Tibial nerve (tissue), 4 donors: ENCODE data around the gene CDH4. TPM values are rescaled to one million over a fixed set of nuclear protein-coding genes. Genes with fewer than 3 reads are reported as not detected.

Experiments
- DNase-seq, 2 donors: peaks; one replicate each; pipeline ENCODE4 v3.0.0-alpha.2; 2019; ENCODE audit warnings: low spot score in 2 of 2
- H3K27ac ChIP-seq, 4 donors: fragments of 200-600 bp; sonication (generic) in 3 of 4; one replicate each; pipeline ENCODE4 v1.5.1; 2017 to 2019; ENCODE audit warnings: mild to moderate bottlenecking in 1 of 4
- H3K27me3 ChIP-seq, 2 donors: fragments of 200-600 bp; sonication (generic) in 1 of 2; one replicate each; pipeline versions ENCODE4 v1.5.1 to v1.6.0; 2017 to 2019
- H3K36me3 ChIP-seq, 3 donors: fragments of 200-600 bp; sonication (generic); one replicate each; pipeline ENCODE4 v1.5.1; 2018 to 2019
- H3K4me1 ChIP-seq, 4 donors: fragments of 200-600 bp; sonication (generic) in 3 of 4; one replicate each; pipeline ENCODE4 v1.5.1; 2017 to 2019
- H3K4me3 ChIP-seq, 4 donors: fragments of 200-600 bp; sonication (generic) in 3 of 4; one replicate each; pipeline ENCODE4 v1.5.1; 2017 to 2019; ENCODE audit warnings: mild to moderate bottlenecking in 1 of 4, moderate library complexity in 1 of 4
- H3K9me3 ChIP-seq, 4 donors: fragments of 200-600 bp; sonication (generic) in 3 of 4; one replicate each; pipeline ENCODE4 v1.5.1; 2017 to 2019
- EP300 ChIP-seq, 2 donors: sonication (generic); formaldehyde crosslinking; IDR thresholded peaks; one replicate each; pipeline ENCODE4 v1.6.1; 2017; ENCODE audit warnings: antibody characterized with exemption in 2 of 2, mild to moderate bottlenecking in 1 of 2
- POLR2A ChIP-seq, 2 donors: fragments of 450-650 bp; IDR thresholded peaks; one replicate each; pipeline ENCODE4 v1.6.1; 2017; ENCODE audit warnings: antibody characterized with exemption in 2 of 2, mild to moderate bottlenecking in 2 of 2, moderate library complexity in 2 of 2
- WGBS, 2 donors: methylation state at CpG; one replicate each; pipeline ENCODE4 v1.1.5; 2018; 5-methylcytosine and 5-hydroxymethylcytosine counted together
- total RNA-seq, 4 donors: library from RNA; depleted of rRNA; stranded (reverse); fragments of >200 nt; gene quantifications; one replicate each; pipeline ENCODE4 v1.1.0, GENCODE V29; 2016
- TF ChIP-seq, protein P1 (sequence below), 5 experiments: fragments of 200-600 bp in 3 of 5; fragments of 450-650 bp in 2 of 5; sonication (generic) in 3 of 5; IDR thresholded peaks; one replicate each; pipeline ENCODE4 v1.5.1; 2016 to 2019; ENCODE audit warnings: antibody characterized with exemption in 5 of 5, mild to moderate bottlenecking in 3 of 5, moderate library complexity in 2 of 5

The CDH4 gene
- total RNA-seq, 4 donors from 2014 or later, result 0.78 to 2.3 (median 1.0) TPM

DNA sequence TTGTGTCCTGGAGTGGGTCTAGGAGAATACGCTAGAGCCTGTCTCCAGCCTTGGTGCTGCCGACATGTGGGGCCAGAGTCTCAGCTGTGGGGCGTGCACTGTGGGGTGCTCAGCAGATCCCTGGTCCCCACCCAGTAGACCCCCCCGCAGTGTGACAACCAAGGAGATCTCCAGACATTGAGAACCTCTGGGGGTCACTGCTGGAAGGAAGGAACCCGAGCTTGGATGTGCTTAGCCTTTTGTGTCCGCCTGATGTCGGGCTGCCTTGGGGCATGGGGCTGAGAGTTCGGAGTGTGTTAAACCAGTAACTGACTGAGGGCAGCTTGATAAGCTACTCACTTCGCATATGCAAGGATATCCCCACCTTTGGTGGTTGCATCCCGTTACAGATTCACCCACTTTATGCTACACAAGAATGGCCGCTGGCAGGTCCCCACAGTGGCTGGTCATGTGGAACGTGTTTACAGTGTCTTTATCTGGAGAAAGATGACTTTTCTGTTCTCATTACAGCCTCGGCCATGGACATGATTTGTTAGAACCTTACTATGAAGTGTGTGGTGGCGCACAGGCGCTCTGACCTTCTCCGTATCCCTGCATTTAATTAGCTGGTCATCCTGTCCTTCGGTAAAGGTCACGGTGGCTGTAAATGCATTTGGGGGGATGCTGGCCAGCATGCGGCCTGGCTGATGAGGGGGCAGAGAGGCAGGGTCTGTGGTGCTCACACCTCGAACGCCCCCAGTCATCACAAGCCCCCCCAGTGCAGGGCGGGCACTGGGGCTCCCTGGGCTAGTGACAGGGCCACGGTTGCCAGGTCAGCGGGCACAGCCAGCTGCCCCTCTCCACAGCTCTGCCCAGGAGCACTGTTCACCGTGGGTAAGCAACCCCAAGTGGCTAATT lies 446.8 kb downstream of the CDH4 start:
- Histone ChIP-seq H3K36me3 (no peaks in the 10 kb centered on the region), H3K27me3 (no peaks in the 10 kb centered on the region), H3K4me3 (no peak overlapping the region), H3K4me1 (no peaks in the 10 kb centered on the region), H3K9me3 (peaks cover 0 to 2% (median 0%) of the 10 kb centered on the region in 4 donors), H3K27ac (no peak overlapping the region)
- DNase-seq, result no peak
- TF ChIP-seq EP300 (IDR thresholded peaks at IDR 0.05) (no peak), POLR2A (IDR thresholded peaks at IDR 0.05) (no peak)
- TF ChIP-seq, protein P1, sequence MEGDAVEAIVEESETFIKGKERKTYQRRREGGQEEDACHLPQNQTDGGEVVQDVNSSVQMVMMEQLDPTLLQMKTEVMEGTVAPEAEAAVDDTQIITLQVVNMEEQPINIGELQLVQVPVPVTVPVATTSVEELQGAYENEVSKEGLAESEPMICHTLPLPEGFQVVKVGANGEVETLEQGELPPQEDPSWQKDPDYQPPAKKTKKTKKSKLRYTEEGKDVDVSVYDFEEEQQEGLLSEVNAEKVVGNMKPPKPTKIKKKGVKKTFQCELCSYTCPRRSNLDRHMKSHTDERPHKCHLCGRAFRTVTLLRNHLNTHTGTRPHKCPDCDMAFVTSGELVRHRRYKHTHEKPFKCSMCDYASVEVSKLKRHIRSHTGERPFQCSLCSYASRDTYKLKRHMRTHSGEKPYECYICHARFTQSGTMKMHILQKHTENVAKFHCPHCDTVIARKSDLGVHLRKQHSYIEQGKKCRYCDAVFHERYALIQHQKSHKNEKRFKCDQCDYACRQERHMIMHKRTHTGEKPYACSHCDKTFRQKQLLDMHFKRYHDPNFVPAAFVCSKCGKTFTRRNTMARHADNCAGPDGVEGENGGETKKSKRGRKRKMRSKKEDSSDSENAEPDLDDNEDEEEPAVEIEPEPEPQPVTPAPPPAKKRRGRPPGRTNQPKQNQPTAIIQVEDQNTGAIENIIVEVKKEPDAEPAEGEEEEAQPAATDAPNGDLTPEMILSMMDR (IDR thresholded peaks at IDR 0.05), result no peak
- 68 to 76% methylated on average over 23 to 25 of the region's 25 CpGs for WGBS, 2 donors

DNA sequence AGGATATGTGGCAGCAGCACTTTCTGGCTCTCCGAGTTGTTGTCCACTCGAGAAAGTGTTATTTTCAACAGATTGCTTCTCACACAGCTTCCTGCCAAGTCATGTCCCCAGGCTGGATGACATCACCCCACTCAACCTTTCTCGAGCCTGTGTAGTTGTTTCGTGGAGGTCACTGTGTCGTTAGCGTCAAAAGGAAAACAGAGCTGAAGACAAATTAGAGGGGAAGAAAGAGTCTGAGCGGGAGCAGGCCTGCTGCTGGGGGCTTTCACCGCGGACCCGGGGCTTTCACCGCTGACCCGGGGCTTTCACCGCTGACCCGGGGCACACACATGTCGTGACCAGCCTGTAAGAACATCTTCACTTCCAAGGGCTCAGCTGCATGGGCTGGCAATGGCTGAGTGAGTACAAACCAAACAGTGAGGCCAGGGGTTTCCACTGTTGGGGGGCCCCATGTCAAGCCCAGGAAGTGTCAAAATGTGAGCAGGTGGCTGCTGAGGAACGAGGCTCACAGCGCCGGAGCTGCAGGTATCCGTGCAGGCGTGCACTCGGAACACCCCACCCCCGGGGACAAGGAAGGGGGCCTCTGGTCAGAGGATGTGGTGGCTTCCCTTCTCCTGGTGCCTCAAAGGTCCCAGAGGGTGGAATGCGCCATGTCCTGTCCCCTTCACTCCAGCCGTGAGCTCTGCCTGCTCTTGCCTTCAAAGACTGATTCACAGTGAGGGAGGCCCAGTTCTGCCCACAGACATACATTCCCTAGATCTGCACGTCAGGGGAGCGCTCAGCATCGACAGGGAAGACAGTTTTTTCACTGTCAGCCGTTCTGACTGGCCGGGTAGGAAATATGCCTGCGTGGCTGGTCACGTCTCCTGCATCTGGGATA lies 447.7 kb downstream of the CDH4 start:
- WGBS, 2 donors, result 56 to 60% methylated on average over 28 to 31 of the region's 31 CpGs
- Histone ChIP-seq H3K4me3 (no peak overlapping the region), H3K27me3 (no peaks in the 10 kb centered on the region), H3K36me3 (no peaks in the 10 kb centered on the region), H3K27ac (no peak overlapping the region), H3K9me3 (peaks cover 0 to 2% (median 0%) of the 10 kb centered on the region in 4 donors), H3K4me1 (no peaks in the 10 kb centered on the region)
- TF ChIP-seq, protein P1 (IDR thresholded peaks at IDR 0.05), result no peak
- TF ChIP-seq POLR2A (IDR thresholded peaks at IDR 0.05) (no peak), EP300 (IDR thresholded peaks at IDR 0.05) (no peak)
- peak in 1 of 2 donors; percentile 7 for DNase-seq

DNA sequence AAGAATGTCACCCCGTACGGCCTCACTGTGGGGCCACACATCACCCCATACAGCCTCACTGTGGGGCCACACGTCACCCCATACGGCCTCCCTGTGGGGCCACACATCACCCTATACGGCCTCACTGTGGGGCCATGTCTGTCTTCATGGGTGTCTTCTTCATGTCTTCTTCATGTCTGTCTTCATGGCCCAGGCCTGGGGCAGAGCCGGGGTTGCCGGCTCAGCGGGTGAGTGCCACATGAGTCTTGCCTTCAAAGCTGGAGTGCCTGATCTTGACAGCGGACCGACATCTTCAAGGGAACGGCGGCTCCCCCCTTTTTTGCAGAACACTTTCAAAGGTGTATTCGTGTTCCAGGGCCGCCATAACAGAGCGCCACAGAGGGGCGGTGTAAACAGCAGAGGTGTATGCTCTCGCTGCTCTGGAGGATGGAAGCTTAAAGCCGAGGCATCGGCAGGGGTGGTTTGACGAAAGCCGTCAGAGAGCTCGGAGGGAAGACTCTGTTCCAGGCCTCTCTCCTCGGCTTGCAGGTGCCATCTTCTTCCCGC lies 448.6 kb downstream of the CDH4 start:
- Histone ChIP-seq H3K4me1 (no peaks in the 10 kb centered on the region), H3K27me3 (no peaks in the 10 kb centered on the region), H3K27ac (no peak overlapping the region), H3K36me3 (no peaks in the 10 kb centered on the region), H3K4me3 (no peak overlapping the region), H3K9me3 (peaks cover 0 to 2% (median 0%) of the 10 kb centered on the region in 4 donors)
- TF ChIP-seq EP300 (IDR thresholded peaks at IDR 0.05) (no peak), POLR2A (IDR thresholded peaks at IDR 0.05) (no peak)
- TF ChIP-seq, protein P1 (IDR thresholded peaks at IDR 0.05), result no peak
- no peak for DNase-seq
- 92 to 93% methylated on average over 24 of the region's 24 CpGs for WGBS, 2 donors

DNA sequence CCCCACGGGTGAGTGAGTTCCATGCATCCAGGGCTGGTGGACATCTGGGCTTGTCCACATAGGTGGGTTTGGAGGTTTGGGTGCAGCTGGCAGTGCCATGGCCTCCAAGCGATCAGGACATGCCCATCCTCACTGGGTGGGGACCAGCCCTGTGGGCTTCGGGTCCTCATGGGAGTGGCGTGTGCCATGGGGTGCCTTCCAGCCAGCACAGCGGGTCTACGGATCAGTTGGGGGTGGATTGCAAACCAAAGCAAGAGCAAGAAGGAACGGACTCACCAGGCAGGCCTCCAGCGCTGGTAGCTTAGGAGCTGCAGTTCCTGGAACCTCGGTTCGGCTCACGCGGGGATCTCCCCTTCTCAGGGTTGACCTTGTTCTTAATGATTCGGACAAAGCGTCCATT lies 449.3 kb downstream of the CDH4 start:
- 89 to 95% methylated on average over 13 to 14 of the region's 14 CpGs for WGBS, 2 donors
- Histone ChIP-seq H3K4me3 (no peak overlapping the region), H3K27me3 (no peaks in the 10 kb centered on the region), H3K9me3 (peaks cover 0 to 2% (median 0%) of the 10 kb centered on the region in 4 donors), H3K4me1 (no peaks in the 10 kb centered on the region), H3K27ac (no peak overlapping the region), H3K36me3 (no peaks in the 10 kb centered on the region)
- DNase-seq, result no peak
- TF ChIP-seq, protein P1 (IDR thresholded peaks at IDR 0.05), result no peak
- TF ChIP-seq EP300 (IDR thresholded peaks at IDR 0.05) (no peak), POLR2A (IDR thresholded peaks at IDR 0.05) (no peak)
